Measurements from ENCODE around the gene EXT2.

- TF ChIP-seq GATA2 (IDR thresholded peaks at IDR 0.05; ENCODE audit: low read depth, low read length) (no peak), GATA3 (IDR thresholded peaks at IDR 0.05; ENCODE audit: low read depth, low read length) (no peak)
Measured at GRCh38 chr11:44279483-44279882, 184.0 kb downstream of the EXT2 start.
